SK-N-SH (cell line): Measurements from ENCODE around the gene STX3.

ENCODE experiments used
- JUND ChIP-seq: IDR thresholded peaks from 2 replicates; pipeline ENCODE4 v1.4.0; 2012
- MEF2A ChIP-seq: IDR thresholded peaks from 2 replicates; pipeline ENCODE4 v1.4.0; 2012; ENCODE audit warnings: low read depth, borderline replicate concordance
- POLR2AphosphoS5 ChIP-seq: IDR thresholded peaks from 2 replicates; pipeline ENCODE4 v1.6.1; 2012; ENCODE audit warnings: low read depth, low read length
- SIN3A ChIP-seq: IDR thresholded peaks from 2 replicates; pipeline ENCODE4 v1.6.1; 2012; ENCODE audit warnings: low read depth, mild to moderate bottlenecking, low read length, moderate library complexity, borderline replicate concordance
- TCF12 ChIP-seq: IDR thresholded peaks from 2 replicates; pipeline ENCODE4 v1.4.0; 2012
- TF ChIP-seq, protein P1 (sequence below): fragments of 200-600 bp; sonication (generic); IDR thresholded peaks from 2 replicates; pipeline ENCODE4 v1.6.1; 2017; ENCODE audit warnings: antibody characterized with exemption, mild to moderate bottlenecking, moderate library complexity
- TF ChIP-seq, protein P2 (sequence below): IDR thresholded peaks from 2 replicates; pipeline ENCODE4 v1.6.1; 2012; ENCODE audit warnings: mild to moderate bottlenecking, low read depth, low read length, moderate library complexity

DNA sequence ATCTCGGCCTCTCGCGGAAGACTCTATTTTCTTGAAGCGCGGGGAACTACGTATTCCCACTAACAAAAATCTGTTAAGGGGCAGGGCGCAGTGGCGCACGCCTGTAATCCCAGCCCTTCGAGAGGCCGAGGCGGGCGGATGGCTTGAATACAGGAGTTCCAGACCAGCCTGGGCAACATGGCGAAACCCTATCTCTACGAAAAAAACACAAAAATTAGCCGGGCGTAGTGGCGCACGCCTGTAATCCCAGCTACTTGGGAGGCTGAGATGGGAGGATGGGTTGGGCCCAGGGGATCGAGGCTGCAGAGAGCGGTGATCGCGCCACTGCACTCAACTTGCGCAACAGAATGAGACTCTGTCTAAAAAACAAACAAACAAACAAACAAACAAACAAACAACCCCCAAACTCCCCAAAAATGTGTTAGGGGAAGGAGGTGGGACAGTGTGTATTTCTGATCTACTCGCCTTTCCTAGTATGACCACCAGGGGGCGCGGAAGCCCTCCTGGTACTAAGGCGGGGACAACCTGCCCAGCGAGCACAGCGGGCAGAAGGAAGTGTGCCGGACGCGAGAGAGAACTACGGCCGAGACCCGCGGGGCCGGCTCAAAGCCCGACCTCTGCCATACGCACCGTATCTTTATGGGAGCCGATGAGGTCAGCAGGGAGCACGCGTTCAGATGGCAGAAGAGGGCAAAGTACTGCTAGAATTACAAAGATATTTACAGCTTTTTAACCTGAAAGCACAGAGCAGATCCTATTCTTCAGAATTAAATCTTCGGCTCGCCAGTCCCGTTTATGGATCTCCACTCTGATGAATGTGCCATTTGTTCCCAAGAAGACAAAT is 1.3 kb upstream of the STX3 start:
- 0 out of 2 replicates have a peak, but pooled peaks have one; percentile 56 for TF ChIP-seq SIN3A
- TF ChIP-seq, protein P1, sequence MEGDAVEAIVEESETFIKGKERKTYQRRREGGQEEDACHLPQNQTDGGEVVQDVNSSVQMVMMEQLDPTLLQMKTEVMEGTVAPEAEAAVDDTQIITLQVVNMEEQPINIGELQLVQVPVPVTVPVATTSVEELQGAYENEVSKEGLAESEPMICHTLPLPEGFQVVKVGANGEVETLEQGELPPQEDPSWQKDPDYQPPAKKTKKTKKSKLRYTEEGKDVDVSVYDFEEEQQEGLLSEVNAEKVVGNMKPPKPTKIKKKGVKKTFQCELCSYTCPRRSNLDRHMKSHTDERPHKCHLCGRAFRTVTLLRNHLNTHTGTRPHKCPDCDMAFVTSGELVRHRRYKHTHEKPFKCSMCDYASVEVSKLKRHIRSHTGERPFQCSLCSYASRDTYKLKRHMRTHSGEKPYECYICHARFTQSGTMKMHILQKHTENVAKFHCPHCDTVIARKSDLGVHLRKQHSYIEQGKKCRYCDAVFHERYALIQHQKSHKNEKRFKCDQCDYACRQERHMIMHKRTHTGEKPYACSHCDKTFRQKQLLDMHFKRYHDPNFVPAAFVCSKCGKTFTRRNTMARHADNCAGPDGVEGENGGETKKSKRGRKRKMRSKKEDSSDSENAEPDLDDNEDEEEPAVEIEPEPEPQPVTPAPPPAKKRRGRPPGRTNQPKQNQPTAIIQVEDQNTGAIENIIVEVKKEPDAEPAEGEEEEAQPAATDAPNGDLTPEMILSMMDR, result peak; percentile 87
- TF ChIP-seq POLR2AphosphoS5, result no peak
- no peak for TF ChIP-seq TCF12
- TF ChIP-seq JUND, result no peak
- TF ChIP-seq, protein P2, sequence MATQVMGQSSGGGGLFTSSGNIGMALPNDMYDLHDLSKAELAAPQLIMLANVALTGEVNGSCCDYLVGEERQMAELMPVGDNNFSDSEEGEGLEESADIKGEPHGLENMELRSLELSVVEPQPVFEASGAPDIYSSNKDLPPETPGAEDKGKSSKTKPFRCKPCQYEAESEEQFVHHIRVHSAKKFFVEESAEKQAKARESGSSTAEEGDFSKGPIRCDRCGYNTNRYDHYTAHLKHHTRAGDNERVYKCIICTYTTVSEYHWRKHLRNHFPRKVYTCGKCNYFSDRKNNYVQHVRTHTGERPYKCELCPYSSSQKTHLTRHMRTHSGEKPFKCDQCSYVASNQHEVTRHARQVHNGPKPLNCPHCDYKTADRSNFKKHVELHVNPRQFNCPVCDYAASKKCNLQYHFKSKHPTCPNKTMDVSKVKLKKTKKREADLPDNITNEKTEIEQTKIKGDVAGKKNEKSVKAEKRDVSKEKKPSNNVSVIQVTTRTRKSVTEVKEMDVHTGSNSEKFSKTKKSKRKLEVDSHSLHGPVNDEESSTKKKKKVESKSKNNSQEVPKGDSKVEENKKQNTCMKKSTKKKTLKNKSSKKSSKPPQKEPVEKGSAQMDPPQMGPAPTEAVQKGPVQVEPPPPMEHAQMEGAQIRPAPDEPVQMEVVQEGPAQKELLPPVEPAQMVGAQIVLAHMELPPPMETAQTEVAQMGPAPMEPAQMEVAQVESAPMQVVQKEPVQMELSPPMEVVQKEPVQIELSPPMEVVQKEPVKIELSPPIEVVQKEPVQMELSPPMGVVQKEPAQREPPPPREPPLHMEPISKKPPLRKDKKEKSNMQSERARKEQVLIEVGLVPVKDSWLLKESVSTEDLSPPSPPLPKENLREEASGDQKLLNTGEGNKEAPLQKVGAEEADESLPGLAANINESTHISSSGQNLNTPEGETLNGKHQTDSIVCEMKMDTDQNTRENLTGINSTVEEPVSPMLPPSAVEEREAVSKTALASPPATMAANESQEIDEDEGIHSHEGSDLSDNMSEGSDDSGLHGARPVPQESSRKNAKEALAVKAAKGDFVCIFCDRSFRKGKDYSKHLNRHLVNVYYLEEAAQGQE, result no peak
- TF ChIP-seq MEF2A, result no peak
